K562 (cell line): ENCODE results near the gene HES5. TPM values are rescaled to one million over a fixed set of nuclear protein-coding genes. Genes with fewer than 3 reads are reported as not detected.

ENCODE experiments used
- CHD4 ChIP-seq: fragments of 200-600 bp; sonication (generic); IDR thresholded peaks from 3 replicates; pipeline ENCODE4 v1.6.1; 2012; ENCODE audit warnings: low read depth, mild to moderate bottlenecking, mixed read lengths, low read length, inconsistent platforms; ENCODE audit not compliant: insufficient read depth, insufficient replicate concordance, poor library complexity, severe bottlenecking
- CLOCK ChIP-seq: fragments of 250-450 bp; sonication (Bioruptor Pico); IDR thresholded peaks from 2 replicates; pipeline ENCODE4 v1.4.0; 2020; ENCODE audit warnings: mild to moderate bottlenecking, moderate library complexity, borderline replicate concordance
- DLX4 ChIP-seq: fragments of 250-450 bp; sonication (Bioruptor Pico); IDR thresholded peaks from 2 replicates; pipeline ENCODE4 v1.6.1; 2021; ENCODE audit warnings: mild to moderate bottlenecking
- EHMT2 ChIP-seq: fragments of 450-650 bp; IDR thresholded peaks from 2 replicates; pipeline ENCODE4 v1.6.1; 2018; ENCODE audit warnings: antibody characterized with exemption
- ETV6 ChIP-seq, 3 experiments: fragments of 150-350 bp in 1 of 3; sonication (generic) in 1 of 3; formaldehyde crosslinking in 1 of 3; IDR thresholded peaks; 2 replicates each; pipeline versions ENCODE4 v1.6.1 to v1.8.0; 2014 to 2022; ENCODE audit warnings: borderline replicate concordance in 2 of 3, low read depth in 2 of 3, antibody characterized with exemption in 1 of 3, low read length in 1 of 3, mild to moderate bottlenecking in 1 of 3, missing genetic modification reagents in 1 of 3
- FOXA3 ChIP-seq, 2 experiments: fragments of 450-650 bp in 1 of 2; sonication (generic) in 1 of 2; formaldehyde crosslinking; IDR thresholded peaks in 1 of 2; conservative IDR thresholded peaks in 1 of 2; 2 replicates each; pipeline versions ENCODE4 v1.4.0 to v1.8.0; 2020 to 2022; ENCODE audit warnings: mild to moderate bottlenecking in 2 of 2, missing genetic modification reagents in 1 of 2
- FOXK2 ChIP-seq, 2 experiments: fragments of 450-650 bp; IDR thresholded peaks in 1 of 2; conservative IDR thresholded peaks in 1 of 2; 2 replicates each; pipeline ENCODE4 v1.6.1; 2016; ENCODE audit warnings: low read depth in 2 of 2, mild to moderate bottlenecking in 1 of 2
- HDAC2 ChIP-seq: fragments of 450-650 bp; IDR thresholded peaks from 2 replicates; pipeline ENCODE4 v1.6.1; 2016; ENCODE audit warnings: mild to moderate bottlenecking
- HDAC8 ChIP-seq: fragments of 450-650 bp; IDR thresholded peaks from 2 replicates; pipeline ENCODE4 v1.6.1; 2016; ENCODE audit warnings: mild to moderate bottlenecking, missing genetic modification characterization, moderate library complexity, missing compliant biosample characterization
- HDGF ChIP-seq: fragments of 450-650 bp; IDR thresholded peaks from 2 replicates; pipeline ENCODE4 v1.6.1; 2016
- KDM4B ChIP-seq, 2 experiments: fragments of 450-650 bp in 1 of 2; sonication (generic) in 1 of 2; IDR thresholded peaks; 2 replicates each; pipeline ENCODE4 v1.6.1; 2016 to 2017; ENCODE audit warnings: borderline replicate concordance in 2 of 2, antibody characterized with exemption in 1 of 2, low read depth in 1 of 2, mild to moderate bottlenecking in 1 of 2
- MIER1 ChIP-seq: fragments of 450-650 bp; IDR thresholded peaks from 2 replicates; pipeline ENCODE4 v1.6.1; 2016; ENCODE audit warnings: antibody characterized with exemption, mild to moderate bottlenecking, low read depth
- MXI1 ChIP-seq: IDR thresholded peaks from 2 replicates; pipeline ENCODE4 v1.6.1; 2011; ENCODE audit warnings: low read depth, mild to moderate bottlenecking, improper control_type of control experiment, low read length
- RBM34 ChIP-seq: fragments of 200-400 bp; formaldehyde crosslinking; IDR thresholded peaks from 2 replicates; pipeline ENCODE4 v1.6.1; 2018; ENCODE audit warnings: low read length, borderline replicate concordance; ENCODE audit not compliant: insufficient read depth
- SMARCA4 ChIP-seq: fragments of 450-650 bp; IDR thresholded peaks from 2 replicates; pipeline ENCODE4 v1.6.1; 2016
- SPI1 ChIP-seq: IDR thresholded peaks from 2 replicates; pipeline ENCODE4 v1.6.1; 2011; ENCODE audit warnings: low read depth, low read length, control low read depth, borderline replicate concordance
- SRF ChIP-seq, 2 experiments: fragments of 250-450, 450-650 bp in 1 of 2; sonication (Bioruptor Pico) in 1 of 2; sonication (generic) in 1 of 2; formaldehyde crosslinking; IDR thresholded peaks; 2 replicates each; pipeline versions ENCODE4 v1.5.0 to v1.5.1; 2020 to 2022; ENCODE audit warnings: mild to moderate bottlenecking in 1 of 2, missing genetic modification reagents in 1 of 2
- STAT5A ChIP-seq: IDR thresholded peaks from 2 replicates; pipeline ENCODE4 v1.6.1; 2012; ENCODE audit warnings: low read length, inconsistent platforms, borderline replicate concordance
- TEAD2 ChIP-seq: fragments of 450-650 bp; IDR thresholded peaks from 2 replicates; pipeline ENCODE4 v1.6.1; 2016; ENCODE audit warnings: missing genetic modification characterization, control low read depth, missing compliant biosample characterization
- WHSC1 ChIP-seq: IDR thresholded peaks from one replicate; pipeline ENCODE4 v1.6.1; 2012; ENCODE audit warnings: low read length, control low read depth, inconsistent platforms
- ZKSCAN1 ChIP-seq: fragments of 150-350 bp; IDR thresholded peaks from 2 replicates; pipeline ENCODE4 v1.6.1; 2016; ENCODE audit warnings: low read depth, low read length
- ZNF586 ChIP-seq: fragments of 450-650 bp; formaldehyde crosslinking; conservative IDR thresholded peaks from 2 replicates; pipeline ENCODE4 v1.4.0; 2020; ENCODE audit warnings: mild to moderate bottlenecking, moderate library complexity
- ZNF75A ChIP-seq: fragments of 450-650 bp; formaldehyde crosslinking; IDR thresholded peaks from 2 replicates; pipeline ENCODE4 v1.4.0; 2020; ENCODE audit warnings: mild to moderate bottlenecking
- polyA plus RNA-seq, 8 experiments: library from polyadenylated mRNA; depleted of rRNA in 4 of 8; stranded (reverse) in 5 of 8; unstranded in 3 of 8; fragments of >200 nt; fragmentation: Nextera tagmentation in 2 of 8; fragmentation: Illumina TruSeq in 1 of 8; extraction: Ambion mirVana in 2 of 8; extraction: Trizol in 1 of 8; gene quantifications; 2 replicates each; pipeline versions ENCODE4 v1.2.1 to v1.2.3, GENCODE V29; 2011 to 2014; ENCODE audit warnings: inconsistent platforms in 1 of 8, missing spikeins in 1 of 8
- total RNA-seq, 7 experiments: library from RNA; depleted of rRNA in 6 of 7; stranded (reverse); fragments of >200 nt in 6 of 7; fragmentation: Illumina TruSeq in 2 of 7; extraction: Trizol in 2 of 7; gene quantifications; 2 replicates each; pipeline versions ENCODE4 v1.2.1 to v1.2.3, GENCODE V29; 2011 to 2021; ENCODE audit warnings: low replicate concordance in 1 of 7
- TF ChIP-seq, protein P1 (sequence below): fragments of 200-800 bp; sonication (Bioruptor generic); IDR thresholded peaks from 2 replicates; pipeline ENCODE4 v1.6.1; 2017; ENCODE audit warnings: missing genetic modification characterization, missing compliant biosample characterization

The HES5 gene
- total and polyA plus RNA-seq, 9 of the 15 experiments (the other 6 are each of a cell fraction or from before 2014, with no cell fraction given), result not detected

GRCh38 chr1:2545754-2546514, 15.9 kb upstream of the HES5 start (continued):
- TF ChIP-seq, protein P1, sequence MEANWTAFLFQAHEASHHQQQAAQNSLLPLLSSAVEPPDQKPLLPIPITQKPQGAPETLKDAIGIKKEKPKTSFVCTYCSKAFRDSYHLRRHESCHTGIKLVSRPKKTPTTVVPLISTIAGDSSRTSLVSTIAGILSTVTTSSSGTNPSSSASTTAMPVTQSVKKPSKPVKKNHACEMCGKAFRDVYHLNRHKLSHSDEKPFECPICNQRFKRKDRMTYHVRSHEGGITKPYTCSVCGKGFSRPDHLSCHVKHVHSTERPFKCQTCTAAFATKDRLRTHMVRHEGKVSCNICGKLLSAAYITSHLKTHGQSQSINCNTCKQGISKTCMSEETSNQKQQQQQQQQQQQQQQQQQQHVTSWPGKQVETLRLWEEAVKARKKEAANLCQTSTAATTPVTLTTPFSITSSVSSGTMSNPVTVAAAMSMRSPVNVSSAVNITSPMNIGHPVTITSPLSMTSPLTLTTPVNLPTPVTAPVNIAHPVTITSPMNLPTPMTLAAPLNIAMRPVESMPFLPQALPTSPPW (CRISPR knock-in tag), result peak; percentile 99
- TF ChIP-seq FOXK2 (conservative IDR thresholded peaks at IDR 0.05 in 1 of 2, IDR thresholded peaks at IDR 0.05 in 1 of 2; ENCODE audit: low read depth in 2 of 2) (no peak; a peak in 1 of 4 replicates), SPI1 (no peak), MIER1 (no peak), KDM4B (IDR thresholded peaks at IDR 0.05; ENCODE audit: borderline replicate concordance in 2 of 2, low read depth in 1 of 2) (0 out of 4 replicates have a peak, but pooled peaks of 1 of the 2 experiments have one; percentile 68), SMARCA4 (no peak), DLX4 (CRISPR knock-in tag) (no peak), WHSC1 (no peak), HDGF (peak; percentile 84; the same call in 1 of the 2 replicates), ETV6 (IDR thresholded peaks at IDR 0.05; ENCODE audit: borderline replicate concordance in 1 of 2, low read depth in 2 of 2, low read length in 1 of 2) (no peak), ETV6 (CRISPR knock-in tag; IDR thresholded peaks at IDR 0.05; ENCODE audit: borderline replicate concordance) (no peak), ZKSCAN1 (0 out of 2 replicates have a peak, but pooled peaks have one; percentile 13), HDAC8 (tag) (no peak), RBM34 (no peak), TEAD2 (tag) (no peak), STAT5A (no peak), HDAC2 (no peak), ZNF586 (no peak), FOXA3 (CRISPR knock-in tag; conservative IDR thresholded peaks at IDR 0.05 in 1 of 2, IDR thresholded peaks at IDR 0.05 in 1 of 2) (no peak), MXI1 (no peak), EHMT2 (no peak), SRF (CRISPR knock-in tag; IDR thresholded peaks at IDR 0.05) (no peak; a peak in 1 of 4 replicates), ZNF75A (CRISPR knock-in tag) (no peak), CHD4 (no peak), CLOCK (CRISPR knock-in tag) (no peak)
